Activated CD8-positive, alpha-beta memory T cell treated with anti-CD3 and anti-CD28 coated beads for 48 hours (primary cell): ENCODE results near the gene ULK4.
"Not testable (repeated sequence)": the region's sequence is repeated elsewhere in the genome, so short reads cannot be mapped to it uniquely, and the experiment has no call there.

Source experiments
- DNase-seq, 3 experiments: peaks; one replicate each; pipeline ENCODE4 v3.0.0-alpha.2; 2020; ENCODE audit warnings: low read depth in 2 of 3, low spot score in 2 of 3

Gene ULK4

DNA sequence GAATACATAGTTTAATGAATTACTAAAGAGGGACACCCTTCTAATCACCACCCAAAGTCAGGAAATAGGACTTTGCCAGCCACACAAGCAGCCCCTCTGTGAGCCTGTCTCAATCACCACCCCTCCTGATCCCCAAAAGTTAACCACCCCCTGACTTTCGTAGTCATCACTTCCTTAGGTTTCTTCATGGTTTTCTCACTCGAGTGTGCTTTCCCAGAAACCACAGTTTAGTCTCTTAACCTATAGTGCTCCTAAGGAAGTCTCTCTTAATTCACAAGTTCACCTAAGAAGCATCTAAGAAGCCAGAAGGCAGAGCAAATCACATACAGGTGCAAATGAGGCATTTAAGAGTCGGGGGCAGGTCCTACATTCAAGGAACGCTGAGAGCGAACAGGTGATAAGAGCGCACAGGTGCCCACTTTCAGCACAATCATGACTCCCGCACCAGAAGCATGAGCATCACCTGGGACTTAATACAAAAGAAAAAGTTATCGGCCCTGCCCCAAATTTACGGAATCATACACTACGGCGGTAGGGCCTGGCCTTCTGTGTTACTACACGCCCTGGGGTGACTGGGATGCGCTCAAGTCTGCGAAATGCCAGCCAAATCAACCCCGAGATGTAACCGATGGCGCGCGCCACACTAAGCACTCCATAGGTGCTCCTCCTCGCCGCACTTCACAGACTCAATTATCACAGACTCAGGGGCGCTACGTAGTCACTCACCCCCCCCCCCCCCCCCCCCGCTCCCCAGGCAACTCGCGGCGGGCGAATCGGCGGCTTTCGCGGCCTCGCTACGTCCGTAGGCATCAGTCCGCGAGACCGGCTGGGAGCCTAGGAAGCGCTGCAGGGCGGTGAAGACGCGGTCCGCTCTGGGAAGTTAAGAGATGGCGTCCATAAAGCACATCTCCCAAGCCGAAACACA, 815 bp downstream of the ULK4 start:
- DNase-seq, result peak; percentile 10 to 37 (median 14)

DNA sequence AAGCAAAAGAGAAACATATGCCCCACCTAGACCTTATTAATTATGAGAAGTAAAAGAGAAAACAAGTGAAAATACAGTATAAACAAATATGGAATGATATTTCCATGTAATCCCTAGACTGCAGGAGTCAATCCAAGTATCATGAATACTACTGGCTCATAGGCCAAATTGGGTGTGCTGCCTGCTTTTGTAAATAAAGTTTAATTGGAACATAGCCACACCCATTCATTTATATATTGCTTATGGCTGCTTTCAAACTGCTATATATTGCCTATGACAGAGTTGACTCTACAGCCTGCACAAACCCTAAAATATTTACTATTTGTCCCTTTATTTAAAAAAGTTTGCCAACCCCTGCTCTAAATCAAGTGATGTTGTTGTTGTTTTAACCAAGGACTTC, 5.3 kb downstream of the ULK4 start:
- DNase-seq, result no peak

DNA sequence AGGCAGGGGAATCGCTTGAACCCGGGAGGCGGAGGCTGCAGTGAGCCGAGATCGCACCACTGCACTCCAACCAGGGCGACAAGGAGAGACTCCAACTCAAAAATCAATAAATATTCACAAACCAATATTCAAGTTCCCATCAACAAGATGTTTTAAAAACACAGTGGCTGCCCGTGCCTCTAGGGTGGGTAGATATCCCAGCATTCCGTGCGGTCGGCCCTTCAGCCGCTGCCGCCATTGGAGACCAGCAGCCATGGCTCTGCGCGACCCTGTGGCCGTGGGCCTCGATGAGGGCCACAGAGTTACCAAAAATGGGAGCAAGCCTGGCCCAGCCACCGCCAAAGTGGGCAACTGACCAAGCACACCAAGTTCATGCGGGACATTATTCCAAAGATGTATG, 6.7 kb downstream of the ULK4 start:
- no peak for DNase-seq

DNA sequence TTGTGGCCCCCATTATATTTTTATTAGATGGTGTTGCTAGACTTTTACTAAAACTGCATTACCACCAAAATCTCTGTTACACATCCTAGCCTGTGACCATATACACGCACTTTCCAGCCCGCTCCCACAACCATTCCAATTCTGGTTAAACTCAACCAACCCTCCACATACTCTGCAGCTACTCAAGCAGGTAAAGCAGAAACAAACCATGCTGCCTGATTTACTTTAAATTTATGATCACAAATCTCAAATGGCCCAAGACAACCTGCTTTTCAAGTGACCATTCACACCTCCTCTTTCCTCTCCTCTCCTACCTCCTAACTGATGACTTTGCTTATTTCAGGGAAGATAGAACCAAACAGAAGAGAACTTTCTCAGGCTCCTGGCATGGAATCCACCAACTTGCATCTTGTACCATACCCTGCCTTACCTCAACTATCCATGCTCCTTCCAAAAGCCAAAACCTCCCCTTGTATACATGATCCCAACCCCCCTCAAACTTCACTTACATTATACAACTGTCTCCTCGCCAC, 18.5 kb downstream of the ULK4 start:
- no peak for DNase-seq

DNA sequence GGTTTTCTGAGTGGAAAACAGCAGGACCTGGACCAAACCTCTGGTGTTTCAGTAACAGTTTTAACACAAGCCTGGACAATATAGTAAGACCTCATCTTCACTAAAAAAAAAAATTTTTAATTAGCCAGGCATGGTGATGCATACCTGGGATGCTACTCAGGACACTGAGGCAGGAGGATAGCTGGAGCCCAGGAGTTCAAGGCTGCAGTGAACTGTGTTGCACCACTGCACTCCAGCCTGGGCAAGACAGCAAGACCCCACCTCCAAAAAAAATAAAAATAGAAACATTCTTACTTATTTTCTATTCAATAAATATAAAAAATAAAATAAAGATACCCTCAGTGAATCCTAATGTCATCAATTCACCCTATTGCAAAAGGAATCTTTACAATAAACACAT, 21.5 kb downstream of the ULK4 start:
- DNase-seq, result no peak

DNA sequence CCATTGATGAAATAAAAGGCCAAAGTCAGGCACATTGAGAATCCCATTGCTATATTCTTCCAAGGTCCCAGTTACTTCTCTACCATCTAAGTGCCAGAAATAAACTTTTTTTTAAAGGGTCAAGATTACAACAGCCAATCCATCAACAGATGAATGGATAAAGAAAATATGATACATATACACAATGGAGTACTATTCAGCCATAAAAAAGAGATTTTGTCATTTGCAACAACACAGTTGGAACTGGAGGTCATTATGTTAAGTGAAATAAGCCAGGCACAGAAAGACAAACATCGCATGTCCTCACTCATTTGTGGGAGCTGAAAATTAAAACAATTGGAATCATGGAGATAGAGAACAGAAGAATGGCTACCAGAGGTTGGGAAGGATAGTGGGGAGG, 25.5 kb downstream of the ULK4 start:
- no peak for DNase-seq

DNA sequence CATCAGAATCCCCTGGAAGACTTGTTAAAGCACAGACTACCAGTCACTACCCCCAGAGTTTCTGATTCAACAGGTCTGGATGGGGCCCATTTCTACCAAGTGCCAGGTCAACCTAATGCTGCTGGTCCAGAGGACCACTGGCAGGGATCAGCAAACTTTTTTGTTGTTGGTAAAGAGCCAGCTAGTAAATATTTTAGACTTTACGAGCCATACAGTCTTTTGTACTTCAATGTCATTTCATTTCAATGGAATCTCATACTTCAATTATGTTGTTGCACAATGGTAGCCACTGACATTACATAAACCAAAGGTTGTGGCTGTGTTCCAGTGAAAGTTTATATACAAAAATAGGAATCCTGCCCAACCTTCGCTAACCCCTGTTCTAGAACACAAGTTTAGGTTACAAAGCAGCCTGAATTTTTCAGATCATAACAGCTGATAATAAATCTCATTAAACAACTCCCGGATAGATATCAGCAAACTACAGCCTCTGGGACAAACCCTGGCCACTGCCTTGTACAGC, 28.7 kb downstream of the ULK4 start:
- no peak for DNase-seq

DNA sequence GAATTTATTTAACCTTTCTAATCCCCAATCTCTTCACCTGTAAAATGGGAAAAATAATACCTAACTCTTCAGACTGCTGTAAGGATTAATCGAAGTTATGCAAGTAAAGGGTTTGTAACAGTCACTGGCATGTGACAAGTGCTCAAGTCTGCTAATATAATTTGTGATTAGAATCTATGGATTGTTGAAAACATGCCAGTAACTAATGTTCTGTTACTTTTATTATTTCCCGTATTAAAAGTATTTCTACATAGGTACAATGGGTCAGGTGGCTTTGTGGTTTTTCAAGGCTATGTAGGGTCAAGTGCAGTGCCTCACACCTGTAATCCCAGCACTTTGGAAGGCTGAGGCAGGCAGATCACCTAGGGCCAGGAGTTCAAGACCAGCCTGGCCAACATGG, 29.4 kb downstream of the ULK4 start:
- DNase-seq, result no peak

DNA sequence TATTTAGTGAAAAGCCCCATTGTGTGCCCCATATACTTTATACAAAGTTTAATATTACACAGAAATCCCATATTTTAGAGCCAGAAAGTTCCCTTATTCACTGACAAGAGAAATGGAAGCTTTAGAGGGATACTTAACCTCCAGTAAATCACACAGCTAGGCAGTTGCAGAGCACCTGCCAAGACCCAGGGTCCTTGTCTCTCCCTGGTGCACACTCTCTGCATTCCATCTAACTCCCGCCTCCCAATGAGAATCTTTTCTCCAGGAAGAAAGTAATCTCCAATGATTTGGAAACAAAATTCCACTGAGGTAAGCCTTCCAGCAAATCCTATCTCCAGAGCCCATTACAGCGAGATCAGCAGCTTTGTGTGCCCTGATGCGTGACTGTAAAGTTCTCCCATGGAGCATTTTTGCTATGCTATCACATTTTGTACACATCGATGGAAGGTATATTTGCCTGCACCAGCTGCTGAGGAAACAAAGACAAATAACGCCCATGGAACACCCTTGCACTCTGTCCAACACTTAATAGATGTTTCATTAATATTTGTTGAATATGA, 41.4 kb downstream of the ULK4 start:
- no peak for DNase-seq

DNA sequence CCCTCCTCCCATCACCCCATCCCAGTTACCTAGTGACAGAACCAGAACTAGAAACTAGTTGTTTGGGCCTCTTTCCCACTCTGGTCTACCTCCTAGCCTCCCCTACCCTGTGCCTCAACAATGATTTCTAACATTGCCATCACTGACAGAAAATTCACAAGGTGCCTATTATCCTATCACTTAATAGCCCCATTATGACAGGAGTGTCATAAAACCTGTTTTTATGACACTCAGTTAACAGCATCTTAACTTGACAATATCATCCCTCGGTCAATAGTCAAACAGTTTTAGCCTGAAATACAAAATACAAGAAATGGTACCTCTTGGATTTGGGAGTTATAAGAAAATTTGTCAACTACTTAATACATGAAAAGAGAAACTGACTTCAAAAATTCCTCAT, 46.5 kb downstream of the ULK4 start:
- no peak for DNase-seq

DNA sequence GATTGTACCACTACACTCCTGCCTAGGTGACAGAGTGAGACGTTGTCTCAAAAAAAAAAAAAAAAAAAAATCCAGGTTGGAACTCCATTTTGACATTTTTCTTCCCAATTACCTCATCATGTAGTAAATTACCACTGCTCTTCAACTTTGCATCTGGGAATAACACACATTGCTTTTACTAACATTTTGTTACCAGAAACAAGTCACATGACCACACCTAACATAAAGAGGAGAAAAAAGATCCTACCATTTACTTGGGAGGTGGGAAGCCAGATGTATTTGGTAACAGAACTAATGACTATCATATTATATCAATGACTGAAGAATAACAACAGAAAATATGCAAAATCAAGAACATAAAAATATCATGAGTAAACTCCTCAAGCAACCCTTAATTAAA, 49.6 kb downstream of the ULK4 start:
- DNase-seq, result no peak

DNA sequence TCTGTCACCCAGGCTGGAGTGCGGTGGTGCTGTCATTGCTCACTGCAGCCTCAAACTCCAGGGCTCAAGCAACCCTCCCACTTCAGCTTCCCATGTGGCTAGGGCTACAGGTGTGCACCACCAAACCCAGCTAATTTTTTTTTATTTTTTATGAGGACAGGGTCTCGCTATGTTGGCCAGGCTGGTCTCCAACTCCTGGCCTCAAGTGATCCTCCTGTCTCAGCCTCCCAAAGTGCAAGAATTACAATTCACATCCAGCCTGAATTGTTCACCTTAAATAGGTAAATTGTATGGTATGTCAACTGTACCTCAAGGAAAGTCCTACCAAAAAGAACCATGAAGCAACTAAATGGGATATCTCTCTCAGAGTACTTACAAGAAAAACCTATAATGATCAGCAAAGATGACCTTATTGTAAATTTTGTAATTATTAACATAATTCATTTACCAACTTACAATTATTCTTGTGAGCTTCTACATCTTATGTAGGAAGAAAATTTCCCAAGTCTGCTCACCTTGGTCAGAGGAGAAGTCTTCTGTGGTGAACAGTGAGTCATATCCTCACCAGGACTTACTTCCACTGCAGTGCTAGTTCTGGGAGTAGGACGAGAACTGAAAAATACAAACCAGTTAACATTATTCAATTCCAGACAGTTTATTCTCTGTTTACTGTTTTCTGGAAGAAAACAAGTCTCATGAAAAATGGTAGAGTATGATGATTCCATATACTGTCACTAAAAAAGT, 54.4 kb downstream of the ULK4 start:
- no peak for DNase-seq

DNA sequence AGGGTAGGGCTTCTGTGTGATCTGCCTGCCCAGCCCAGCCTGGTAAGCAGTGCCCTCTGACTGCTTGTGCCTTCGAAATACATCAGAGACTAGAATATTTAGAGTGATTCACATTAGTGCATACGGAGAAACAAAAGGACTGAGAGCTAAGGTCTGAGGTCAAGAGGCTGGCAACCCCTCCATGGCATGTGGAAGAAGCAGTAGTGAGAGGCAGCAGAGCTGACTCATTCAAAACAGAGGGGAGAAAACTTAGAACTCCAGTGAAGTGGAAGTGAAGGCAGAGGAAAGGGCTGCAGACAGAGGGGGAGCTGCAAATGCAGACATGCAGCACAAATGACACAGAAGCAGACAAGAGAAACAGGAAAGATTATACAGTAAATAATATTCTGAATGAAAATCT, 61.6 kb downstream of the ULK4 start:
- no peak for DNase-seq

DNA sequence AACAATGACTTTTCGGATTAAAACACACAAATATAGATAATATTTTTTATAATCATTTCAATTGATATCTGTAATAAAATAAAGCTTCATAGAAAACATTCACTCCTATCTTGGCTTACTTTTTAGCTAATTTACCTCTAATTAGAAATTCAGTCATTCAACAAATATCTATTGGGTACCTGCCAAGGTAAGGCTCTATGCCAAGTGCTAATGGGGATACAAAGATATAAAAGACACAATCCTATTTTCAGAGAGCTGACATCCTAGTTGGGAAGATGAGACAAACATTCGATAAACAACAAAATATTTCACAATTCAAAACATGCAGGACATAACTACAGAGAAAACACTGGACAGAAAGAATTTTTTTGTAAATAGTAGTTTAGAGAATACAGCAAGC, 63.3 kb downstream of the ULK4 start:
- DNase-seq, result no peak

DNA sequence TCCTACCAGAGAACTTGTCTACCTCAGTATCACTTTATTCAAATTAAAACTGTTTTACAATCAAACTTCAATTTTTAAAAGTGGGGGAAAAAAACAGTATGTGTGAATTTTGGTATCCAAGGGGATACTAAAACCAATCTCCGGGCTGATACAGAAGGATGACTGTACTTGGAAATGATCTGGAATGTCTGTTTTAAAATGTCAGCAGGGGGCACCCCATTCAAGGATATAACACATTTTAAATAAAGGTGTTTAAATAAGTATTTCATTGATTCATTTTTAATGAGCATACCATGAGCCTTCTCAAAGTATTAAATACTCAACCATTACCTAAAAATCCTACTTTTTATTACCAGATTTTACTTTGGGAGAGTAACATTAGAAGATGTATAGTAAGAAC, 67.9 kb downstream of the ULK4 start:
- DNase-seq, result no peak

DNA sequence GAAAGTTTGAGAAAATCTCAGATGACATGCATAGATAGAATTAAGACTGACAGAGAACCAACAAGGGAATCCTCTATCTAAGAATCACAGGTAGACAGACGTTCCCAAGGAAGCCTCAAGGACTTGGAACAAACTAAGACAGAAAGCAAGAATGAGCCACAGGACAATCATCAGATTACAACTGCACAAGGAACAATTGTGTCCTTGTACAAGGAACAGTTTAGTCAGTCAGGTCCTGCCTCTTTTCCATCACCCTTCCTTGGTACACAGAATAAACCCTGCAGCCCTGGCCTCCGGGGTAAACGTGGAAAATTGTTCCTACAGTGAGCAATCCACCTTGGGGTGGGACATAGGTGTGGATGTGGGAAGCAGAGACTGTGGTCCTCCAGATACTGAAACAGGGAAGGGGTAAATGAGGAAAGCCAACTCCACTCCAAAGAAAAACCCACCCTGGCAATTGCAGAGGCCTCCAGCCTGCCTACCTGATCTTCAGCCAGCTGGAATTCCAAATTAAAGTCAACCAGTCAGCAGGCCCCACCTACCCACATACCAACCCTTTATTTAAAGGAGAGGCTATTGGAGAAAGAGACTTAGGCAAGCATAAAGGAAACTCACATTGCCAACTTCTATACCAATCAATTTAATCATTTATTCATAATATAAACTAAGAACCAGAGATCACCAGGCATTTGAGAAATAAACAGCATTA, 73.4 kb downstream of the ULK4 start:
- DNase-seq, result no peak

DNA sequence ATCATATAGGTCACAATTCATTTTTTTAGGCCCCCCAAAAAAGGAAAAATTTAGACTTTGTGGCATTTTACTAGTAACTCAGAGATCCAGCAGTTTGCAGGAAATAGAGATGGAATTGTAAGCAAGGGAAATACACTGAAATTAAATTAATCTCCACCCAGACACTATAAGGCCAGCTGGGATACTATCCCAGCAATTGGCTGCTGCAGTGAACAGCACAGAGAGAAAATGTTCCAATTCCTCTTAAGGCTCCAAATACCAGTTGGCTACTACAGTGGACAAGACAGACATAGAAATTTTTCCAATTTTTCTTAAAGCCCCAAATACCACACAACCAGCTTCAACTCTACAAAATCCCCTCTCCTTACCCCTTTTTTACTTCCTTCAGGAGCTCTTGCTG, 78.9 kb downstream of the ULK4 start:
- DNase-seq, result no peak

DNA sequence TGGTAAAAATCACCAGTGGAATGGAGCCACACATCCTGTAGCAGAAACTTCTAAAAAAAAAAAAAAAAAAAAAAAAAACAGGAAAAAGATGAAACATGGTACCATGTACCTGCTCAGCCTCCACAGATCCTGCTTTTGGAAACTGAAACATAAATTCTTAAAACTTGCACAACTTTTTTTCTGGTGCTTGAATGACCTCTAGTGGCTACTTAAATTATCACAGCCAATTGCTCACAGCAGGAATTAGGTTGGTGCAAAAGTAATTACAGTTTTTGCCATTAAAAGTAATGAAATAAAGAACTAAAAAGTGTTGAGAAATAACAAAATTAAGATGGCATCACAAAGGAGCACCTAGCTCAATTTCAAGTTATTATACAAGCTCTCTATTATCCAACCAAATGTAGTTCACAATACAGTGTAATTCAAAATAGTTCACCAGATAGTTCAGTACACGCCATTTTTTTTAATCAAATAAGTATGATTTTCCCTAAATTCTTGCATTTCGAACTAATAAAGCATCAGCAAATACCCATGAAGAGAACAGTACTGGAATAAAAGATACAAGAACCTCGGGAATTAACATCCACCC, 80.6 kb downstream of the ULK4 start:
- DNase-seq, result no peak

DNA sequence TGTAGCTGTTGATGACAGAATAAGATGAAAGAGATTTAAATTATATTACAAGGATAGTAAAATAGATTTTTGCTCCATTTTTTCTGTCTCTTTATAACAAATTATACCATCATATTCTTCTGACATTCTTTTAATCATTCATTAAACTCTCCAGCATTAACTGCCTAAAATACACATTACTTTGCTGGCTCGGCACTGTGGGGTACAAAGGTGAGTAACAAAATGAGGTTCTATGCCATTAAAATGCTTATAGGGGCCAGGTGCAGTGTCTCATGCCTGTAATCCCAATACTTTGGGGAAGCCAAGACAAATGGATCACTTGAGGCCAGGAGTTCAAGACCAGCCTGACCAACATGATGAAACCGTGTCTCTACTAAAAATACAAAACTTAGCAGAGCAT, 81.5 kb downstream of the ULK4 start:
- no peak for DNase-seq

DNA sequence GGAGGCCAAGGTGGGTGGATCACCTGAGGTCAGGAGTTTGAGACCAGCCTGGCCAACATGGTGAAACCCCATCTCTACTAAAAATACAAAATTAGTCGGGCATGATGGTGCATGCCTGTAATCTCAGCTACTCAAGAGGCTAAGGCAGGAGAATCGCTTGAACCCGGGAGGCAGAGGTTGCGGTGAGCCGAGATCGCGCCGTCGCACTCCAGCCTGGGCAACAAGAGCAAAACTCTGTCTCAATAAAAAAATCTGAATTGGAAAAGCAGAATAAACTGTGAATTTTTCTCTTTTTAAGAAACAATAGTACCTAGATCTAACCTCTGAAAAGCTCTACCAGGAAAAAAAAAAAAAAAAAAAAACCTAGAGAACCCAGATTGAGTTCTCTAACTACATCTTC, 84.2 kb downstream of the ULK4 start:
- not testable (repeated sequence) for DNase-seq

DNA sequence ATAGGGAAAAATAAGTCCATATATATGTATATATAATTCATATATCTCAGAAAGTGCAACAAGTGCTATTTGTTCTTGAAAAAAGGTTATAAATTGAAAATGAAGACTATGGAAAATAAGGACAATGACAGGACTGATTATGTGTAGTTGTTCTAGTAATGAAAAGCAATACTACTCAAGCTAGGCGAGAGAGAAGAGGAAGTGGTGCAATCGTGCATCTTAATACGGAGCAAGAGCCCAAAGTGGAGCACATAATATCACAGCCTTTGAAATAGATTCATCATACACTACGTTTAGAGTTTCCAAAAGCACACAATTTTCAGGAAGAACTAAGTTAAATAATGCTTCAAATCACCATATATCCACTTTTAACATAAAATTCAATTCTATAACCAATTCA, 87.9 kb downstream of the ULK4 start:
- DNase-seq, result no peak
